ENCODE measurements around the gene CENPE. TPM values are rescaled to one million over a fixed set of nuclear protein-coding genes. Genes with fewer than 3 reads are reported as not detected.

Gene CENPE
- polyA plus RNA-seq, 3 donors, result 0.03 to 0.17 (median 0.07) TPM

- no peaks in the 10 kb centered on the region for H3K9me3 ChIP-seq (replicated peaks in 1 of 2; ENCODE audit: control insufficient read depth in 1 of 2, insufficient read depth in 1 of 2, low read length in 2 of 2)
- Mint-ChIP-seq H3K36me3 (peaks cover 48 to 49% of the 10 kb centered on the region in 2 donors), H3K27me3 (ENCODE audit: low read depth in 3 of 3) (no peaks in the 10 kb centered on the region), H3K4me3 (no peak overlapping the region), H3K27ac (no peak overlapping the region), H3K4me1 (no peaks in the 10 kb centered on the region), H3K9me3 (no peaks in the 10 kb centered on the region)
- no peak for DNase-seq
- no peak overlapping the region for H3K27ac ChIP-seq (ENCODE audit: low read depth in 1 of 2, low read length in 2 of 2)
- H3K27me3 ChIP-seq (ENCODE audit: control insufficient read depth in 2 of 2, insufficient read depth in 2 of 2, low read length in 2 of 2), result no peaks in the 10 kb centered on the region
- H3K4me2 ChIP-seq (replicated peaks; ENCODE audit: extremely low read depth, low read length, poor library complexity, severe bottlenecking), result no peak overlapping the region
- no peaks in the 10 kb centered on the region for H4K20me1 ChIP-seq (ENCODE audit: insufficient read depth, low read length)
- 100% methylated on average over 3 of the region's 4 CpGs for WGBS (ENCODE audit: insufficient coverage)
- H3K9ac ChIP-seq (ENCODE audit: insufficient read depth, low read length, poor library complexity, severe bottlenecking), result no peak overlapping the region
- no peak for TF ChIP-seq CTCF (IDR thresholded peaks at IDR 0.05)
- peaks cover 45 to 60% of the 10 kb centered on the region in 2 donors for H3K36me3 ChIP-seq (replicated peaks in 1 of 2; ENCODE audit: control insufficient read depth in 1 of 2, insufficient read depth in 2 of 2, low read length in 2 of 2)
- H3K4me1 ChIP-seq (ENCODE audit: control insufficient read depth in 1 of 2, insufficient read depth in 2 of 2, low read length in 2 of 2), result no peaks in the 10 kb centered on the region
- no peaks in the 10 kb centered on the region for H3K79me2 ChIP-seq (ENCODE audit: insufficient read depth, low read length)
- intact Hi-C loops (cut with micrococcal nuclease), result no loop called here
- H2AFZ ChIP-seq (ENCODE audit: insufficient read depth, low read depth, low read length, poor library complexity, severe bottlenecking), result no peak overlapping the region
- H3K4me3 ChIP-seq (replicated peaks in 1 of 3; ENCODE audit: low read depth in 2 of 3, low read length in 3 of 3), result no peak overlapping the region
These were observed 89.6 kb downstream of the CENPE start for GRCh38 chr4:103108542-103108941.

- no peak overlapping the region for H2AFZ ChIP-seq (ENCODE audit: insufficient read depth, low read depth, low read length, poor library complexity, severe bottlenecking)
- H3K9me3 Mint-ChIP-seq, result no peaks in the 10 kb centered on the region
- H3K36me3 ChIP-seq (replicated peaks in 1 of 2; ENCODE audit: control insufficient read depth in 1 of 2, insufficient read depth in 2 of 2, low read length in 2 of 2), result peaks cover 39 to 51% of the 10 kb centered on the region in 2 donors
- no peaks in the 10 kb centered on the region for H4K20me1 ChIP-seq (ENCODE audit: insufficient read depth, low read length)
- no peaks in the 10 kb centered on the region for H3K9me3 ChIP-seq (replicated peaks in 1 of 2; ENCODE audit: control insufficient read depth in 1 of 2, insufficient read depth in 1 of 2, low read length in 2 of 2)
- no peaks in the 10 kb centered on the region for H3K4me1 Mint-ChIP-seq
- no CpG with 5 or more reads among the region's 2 CpGs for WGBS (ENCODE audit: insufficient coverage)
- intact Hi-C loops (cut with micrococcal nuclease), result no loop called here
- H3K27me3 ChIP-seq (ENCODE audit: control insufficient read depth in 2 of 2, insufficient read depth in 2 of 2, low read length in 2 of 2), result no peaks in the 10 kb centered on the region
- no peak overlapping the region for H3K27ac Mint-ChIP-seq
- H3K27ac ChIP-seq (ENCODE audit: low read depth in 1 of 2, low read length in 2 of 2), result no peak overlapping the region
- H3K4me2 ChIP-seq (replicated peaks; ENCODE audit: extremely low read depth, low read length, poor library complexity, severe bottlenecking), result no peak overlapping the region
- H3K4me3 ChIP-seq (replicated peaks in 1 of 3; ENCODE audit: low read depth in 2 of 3, low read length in 3 of 3), result no peak overlapping the region
- H3K4me1 ChIP-seq (ENCODE audit: control insufficient read depth in 1 of 2, insufficient read depth in 2 of 2, low read length in 2 of 2), result no peaks in the 10 kb centered on the region
- no peak for DNase-seq
- no peaks in the 10 kb centered on the region for H3K79me2 ChIP-seq (ENCODE audit: insufficient read depth, low read length)
- no peak overlapping the region for H3K9ac ChIP-seq (ENCODE audit: insufficient read depth, low read length, poor library complexity, severe bottlenecking)
- H3K36me3 Mint-ChIP-seq, result peaks cover 43 to 44% of the 10 kb centered on the region in 2 donors
- H3K27me3 Mint-ChIP-seq (ENCODE audit: low read depth in 3 of 3), result peaks cover 0 to under 1% (median 0%) of the 10 kb centered on the region in 3 donors
- no peak overlapping the region for H3K4me3 Mint-ChIP-seq
- TF ChIP-seq CTCF (IDR thresholded peaks at IDR 0.05), result no peak
These were observed 92.4 kb downstream of the CENPE start for GRCh38 chr4:103105558-103106356.
